SU-DHL-6 (cell line): ENCODE results near the gene CACNA1C.

Source experiments
- CTCF ChIP-seq: fragments of 200-600 bp; sonication (generic); IDR thresholded peaks from one replicate; pipeline ENCODE4 v1.5.1; 2017; ENCODE audit warnings: antibody characterized with exemption, mild to moderate bottlenecking, low read length, moderate library complexity; ENCODE audit not compliant: insufficient read depth, poor library complexity, severe bottlenecking
- EZH2phosphoT487 ChIP-seq: fragments of 200-600 bp; sonication (generic), shearing (Covaris generic); conservative IDR thresholded peaks from 2 replicates; pipeline ENCODE4 v1.6.1; 2018; ENCODE audit warnings: mild to moderate bottlenecking, antibody characterized with exemption, low read length, moderate library complexity, mixed read lengths

DNA sequence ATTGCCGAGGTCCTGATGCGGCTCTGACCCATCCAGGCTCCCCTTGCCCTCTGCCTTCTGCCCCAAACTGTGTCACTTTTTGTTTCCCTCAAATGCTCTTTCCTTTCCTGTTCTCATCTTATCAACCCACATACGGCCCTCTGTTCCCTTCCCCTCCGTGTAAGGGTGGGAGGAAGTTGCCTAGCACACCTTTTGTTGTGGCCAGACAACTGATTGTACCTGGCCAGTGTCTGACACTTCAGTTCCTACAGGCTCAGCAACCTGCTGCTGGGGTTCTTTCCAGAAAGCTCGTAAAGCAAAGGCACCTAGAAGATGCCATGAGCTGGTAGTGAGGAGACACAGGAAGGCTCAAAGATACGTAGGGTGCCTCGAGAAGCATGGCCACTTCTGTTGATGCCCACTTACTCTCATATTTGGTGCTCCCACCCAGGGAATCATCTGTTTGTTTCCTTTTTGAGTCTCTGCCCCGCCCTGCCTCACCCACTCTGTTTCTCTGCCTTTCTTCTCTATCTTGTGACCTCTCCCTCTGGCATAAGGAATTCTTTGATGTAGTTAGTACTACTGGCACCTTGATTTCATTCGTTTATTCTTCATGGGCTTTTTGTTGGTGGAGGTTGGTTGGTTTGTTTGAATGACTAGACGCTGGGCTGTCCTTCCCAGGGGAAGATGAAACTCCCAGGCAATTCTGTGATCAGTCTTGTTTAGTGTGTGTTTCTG is 589.5 kb downstream of the CACNA1C start:
- no peak for TF ChIP-seq CTCF
- no peak for TF ChIP-seq EZH2phosphoT487
